D721Med (cell line): ENCODE results near the gene KIF6.

Source experiments
- DNase-seq: peaks from one replicate; pipeline ENCODE4 v3.0.0; 2011; ENCODE audit warnings: low spot score; ENCODE audit not compliant: insufficient read length
- FAIRE-seq: peaks from 2 replicates; lab custom pipeline; 2011; peaks lifted over from hg19 to GRCh38; lab: Jason Lieb, UNC
- TF ChIP-seq, protein P1 (sequence below): IDR thresholded peaks from 2 replicates; pipeline ENCODE4 v1.5.1; 2012; ENCODE audit warnings: mild to moderate bottlenecking, control low read depth; ENCODE audit not compliant: insufficient read depth; ENCODE audit errors: missing control alignments

Gene KIF6

DNA sequence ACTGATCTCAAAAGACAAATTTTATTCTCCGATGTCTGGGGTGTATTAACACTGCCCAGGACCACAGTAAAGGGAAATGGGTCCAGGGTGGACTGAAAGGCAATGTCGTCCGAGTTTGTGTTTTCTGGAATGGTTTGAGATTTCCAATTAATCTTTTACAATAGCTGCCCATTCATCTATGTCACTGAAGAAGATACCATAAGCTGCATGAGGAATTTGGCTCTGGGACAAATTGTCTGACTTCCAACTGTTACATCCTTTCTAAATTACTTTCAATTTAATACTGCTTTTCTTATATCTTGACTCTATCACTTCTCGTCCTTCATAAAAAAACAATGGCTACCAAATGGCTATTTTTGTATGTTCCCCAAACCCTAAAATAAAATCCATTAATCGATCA is 272.0 kb downstream of the KIF6 start:
- TF ChIP-seq, protein P1, sequence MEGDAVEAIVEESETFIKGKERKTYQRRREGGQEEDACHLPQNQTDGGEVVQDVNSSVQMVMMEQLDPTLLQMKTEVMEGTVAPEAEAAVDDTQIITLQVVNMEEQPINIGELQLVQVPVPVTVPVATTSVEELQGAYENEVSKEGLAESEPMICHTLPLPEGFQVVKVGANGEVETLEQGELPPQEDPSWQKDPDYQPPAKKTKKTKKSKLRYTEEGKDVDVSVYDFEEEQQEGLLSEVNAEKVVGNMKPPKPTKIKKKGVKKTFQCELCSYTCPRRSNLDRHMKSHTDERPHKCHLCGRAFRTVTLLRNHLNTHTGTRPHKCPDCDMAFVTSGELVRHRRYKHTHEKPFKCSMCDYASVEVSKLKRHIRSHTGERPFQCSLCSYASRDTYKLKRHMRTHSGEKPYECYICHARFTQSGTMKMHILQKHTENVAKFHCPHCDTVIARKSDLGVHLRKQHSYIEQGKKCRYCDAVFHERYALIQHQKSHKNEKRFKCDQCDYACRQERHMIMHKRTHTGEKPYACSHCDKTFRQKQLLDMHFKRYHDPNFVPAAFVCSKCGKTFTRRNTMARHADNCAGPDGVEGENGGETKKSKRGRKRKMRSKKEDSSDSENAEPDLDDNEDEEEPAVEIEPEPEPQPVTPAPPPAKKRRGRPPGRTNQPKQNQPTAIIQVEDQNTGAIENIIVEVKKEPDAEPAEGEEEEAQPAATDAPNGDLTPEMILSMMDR: no peak
- DNase-seq (no peak), FAIRE-seq (no peak)

DNA sequence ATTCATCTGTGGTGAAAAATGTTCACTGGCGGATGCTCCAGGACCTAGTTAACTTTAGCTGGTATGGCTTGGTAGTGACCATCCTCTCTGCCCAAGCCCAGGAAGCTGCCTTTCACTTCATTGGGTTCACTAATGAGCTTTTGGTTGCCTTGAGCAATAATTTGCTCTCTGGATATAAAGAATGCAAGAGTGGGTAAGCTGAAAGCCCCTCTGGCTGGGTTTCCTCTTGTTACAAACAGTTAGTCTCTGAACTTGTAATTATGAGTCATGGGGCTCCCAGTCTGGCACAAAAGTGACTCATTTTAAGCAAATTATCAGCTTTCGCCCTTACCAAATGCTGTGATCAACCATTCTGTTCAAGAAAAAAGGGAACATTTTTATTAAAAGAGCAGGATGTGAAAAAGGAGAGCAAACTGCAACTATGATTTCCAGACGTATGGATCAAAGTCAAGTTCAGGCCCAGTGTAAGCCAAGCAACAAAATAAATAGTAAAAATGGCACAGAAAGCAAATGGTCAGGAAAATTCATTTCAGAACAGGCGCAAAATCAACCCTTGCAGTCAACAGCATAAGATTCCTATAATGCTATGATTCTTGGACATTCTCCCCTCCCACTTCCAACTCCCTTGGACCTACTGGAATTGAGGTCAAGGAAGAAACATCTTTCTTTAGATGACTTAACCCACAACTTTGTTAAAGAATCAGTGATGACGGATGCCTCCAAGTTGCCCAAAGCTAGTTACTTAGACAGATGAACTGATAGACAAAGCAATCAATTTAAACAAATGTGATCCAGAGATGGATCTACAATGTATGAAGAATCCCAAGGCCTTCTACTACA is 272.7 kb downstream of the KIF6 start:
- TF ChIP-seq, protein P1: no peak
- DNase-seq (no peak), FAIRE-seq (no peak)

DNA sequence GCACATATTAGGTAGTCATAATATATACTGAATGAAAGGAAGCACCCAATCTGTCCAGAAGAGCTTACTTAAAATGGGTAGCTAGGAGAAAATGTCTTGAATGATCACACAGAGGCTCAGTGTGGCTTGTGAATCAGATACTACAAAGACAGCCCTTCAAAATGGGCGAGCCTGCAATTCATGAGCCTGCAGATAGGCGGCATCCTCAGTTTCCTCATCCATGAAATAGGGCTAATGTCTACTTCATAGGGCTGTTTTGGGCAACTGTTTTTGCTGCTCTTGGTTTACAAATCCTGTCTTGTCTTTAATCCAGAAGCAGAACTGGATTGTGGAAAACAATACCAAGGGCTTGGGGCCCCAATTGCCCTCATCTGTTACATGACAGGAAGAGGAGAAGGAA is 273.4 kb downstream of the KIF6 start:
- DNase-seq (no peak), FAIRE-seq (no peak)
- TF ChIP-seq, protein P1: peak; percentile 10

DNA sequence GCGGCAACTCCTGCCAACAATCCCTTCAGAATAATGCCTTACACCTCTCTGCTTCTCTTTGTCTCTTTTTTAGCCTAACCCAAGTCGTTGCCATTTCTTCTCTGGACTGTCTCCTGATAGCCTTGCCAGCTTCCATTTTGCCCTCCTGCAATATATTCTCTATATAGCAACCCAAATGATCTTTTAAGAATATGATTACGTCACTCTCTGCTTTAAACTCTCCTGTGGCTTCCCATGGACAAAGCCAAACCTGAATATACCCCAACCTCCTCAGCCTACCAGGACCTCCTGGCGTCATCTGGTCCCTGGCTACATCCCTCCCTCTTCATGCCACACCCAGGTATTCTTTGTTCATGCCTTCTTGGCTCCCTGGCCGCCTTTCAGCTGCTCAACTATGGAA is 276.2 kb downstream of the KIF6 start:
- DNase-seq (no peak), FAIRE-seq (no peak)
- TF ChIP-seq, protein P1: no peak

DNA sequence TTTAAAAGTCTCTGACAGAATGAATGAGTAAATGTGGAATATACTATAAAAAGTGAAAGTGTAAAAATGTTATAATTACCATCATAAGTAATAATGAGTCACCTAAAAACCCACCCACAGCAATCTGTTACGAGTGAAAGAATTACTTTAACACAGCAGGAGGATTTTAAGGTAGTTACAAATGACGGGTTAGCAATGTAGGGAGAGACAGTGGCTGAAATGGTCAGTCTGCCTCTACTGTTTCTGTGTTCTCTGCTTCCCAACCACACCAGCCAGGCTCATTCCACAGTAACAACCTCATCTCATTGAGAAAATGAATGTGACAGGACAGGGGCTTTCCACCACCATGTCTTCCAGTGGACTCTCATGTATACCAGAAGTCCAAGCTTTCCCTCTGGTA is 278.3 kb downstream of the KIF6 start:
- DNase-seq: no peak
- no peak for FAIRE-seq
- TF ChIP-seq, protein P1: no peak

DNA sequence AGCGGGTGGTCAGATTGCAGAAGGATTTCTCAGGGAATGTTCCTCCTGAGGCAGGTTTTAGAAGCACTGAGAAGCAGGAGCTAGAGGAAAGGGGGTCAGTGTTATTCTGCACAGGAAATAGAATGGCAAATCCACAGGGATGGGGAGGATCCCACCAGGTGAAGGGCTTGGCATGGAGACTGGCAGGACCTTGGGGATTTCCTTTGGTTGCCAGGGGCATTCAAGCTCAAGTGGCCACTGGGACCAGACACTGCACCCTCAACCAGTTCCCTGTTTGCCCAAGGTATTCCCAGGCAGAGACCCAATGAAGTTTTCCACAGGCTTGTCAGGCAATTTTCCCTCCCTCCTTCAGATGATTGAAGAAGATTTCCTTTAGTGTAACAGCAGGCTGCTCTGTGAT is 279.5 kb downstream of the KIF6 start:
- no peak for DNase-seq
- FAIRE-seq: no peak
- TF ChIP-seq, protein P1: no peak

DNA sequence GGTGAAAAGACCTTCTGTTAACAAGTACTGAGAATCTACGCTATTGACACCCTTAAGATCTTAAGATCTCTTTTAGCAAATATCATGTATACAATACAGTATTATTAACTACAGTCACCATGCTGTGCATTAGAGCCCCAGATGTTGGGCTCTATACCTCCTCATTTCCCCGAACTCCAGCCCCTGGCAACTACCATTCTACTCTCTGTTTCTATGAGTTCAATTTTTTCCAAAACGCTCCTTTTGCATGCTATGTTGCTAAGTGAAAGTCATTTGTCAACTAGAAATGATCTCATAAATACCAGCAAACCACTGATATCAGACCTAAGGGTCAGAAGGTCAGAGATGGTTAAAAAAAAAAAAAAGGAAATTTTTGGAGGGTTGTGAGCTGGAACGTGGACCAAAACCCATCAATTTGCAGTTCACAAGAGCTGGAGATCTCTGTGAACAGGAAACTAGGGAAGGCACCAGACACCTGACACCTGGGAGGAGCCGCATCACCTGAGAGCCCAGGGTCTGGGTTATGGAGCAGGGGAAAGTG is 280.7 kb downstream of the KIF6 start:
- TF ChIP-seq, protein P1: no peak
- DNase-seq (no peak), FAIRE-seq (no peak)
